DOHH2 (cell line): ENCODE measurements around the gene SCN4A.

ENCODE experiments used
- H3F3A ChIP-seq: fragments of 200-600 bp; sonication (generic), shearing (Covaris generic); 2 replicates; pipeline ENCODE4 v1.6.0; 2016; ENCODE audit warnings: antibody characterized with exemption, mild to moderate bottlenecking; ENCODE audit not compliant: control insufficient read depth, insufficient read depth
- H3K27ac ChIP-seq: fragments of 200-600 bp; sonication (generic); 2 replicates; pipeline ENCODE4 v1.5.1; 2014; ENCODE audit warnings: low read depth, mild to moderate bottlenecking, low read length, moderate library complexity
- H3K27me3 ChIP-seq: fragments of 200-600 bp; sonication (generic); 2 replicates; pipeline ENCODE4 v1.6.1; 2014; ENCODE audit warnings: mild to moderate bottlenecking, low read length, mixed read lengths; ENCODE audit not compliant: control insufficient read depth
- H3K36me3 ChIP-seq: fragments of 200-600 bp; sonication (generic); 2 replicates; pipeline ENCODE4 v1.6.1; 2014; ENCODE audit warnings: mild to moderate bottlenecking, low read length, moderate library complexity, mixed read lengths; ENCODE audit not compliant: control insufficient read depth
- H3K4me1 ChIP-seq: fragments of 200-600 bp; sonication (generic); 2 replicates; pipeline ENCODE4 v1.6.1; 2014; ENCODE audit warnings: mild to moderate bottlenecking, low read length, mixed read lengths; ENCODE audit not compliant: control insufficient read depth
- H3K4me2 ChIP-seq: fragments of 200-600 bp; sonication (generic); 2 replicates; pipeline ENCODE4 v1.6.0; 2014; ENCODE audit warnings: mild to moderate bottlenecking, low read length, moderate library complexity
- H3K4me3 ChIP-seq: fragments of 200-600 bp; sonication (generic); 2 replicates; pipeline ENCODE4 v1.5.1; 2014; ENCODE audit warnings: mild to moderate bottlenecking, low read length, mixed read lengths
- H3K79me2 ChIP-seq: fragments of 200-600 bp; sonication (generic); 2 replicates; pipeline ENCODE4 v1.6.1; 2014; ENCODE audit warnings: mild to moderate bottlenecking, low read length, mixed read lengths; ENCODE audit not compliant: control insufficient read depth
- H3K9me2 ChIP-seq: fragments of 200-600 bp; sonication (generic); replicated peaks from 2 replicates; pipeline ENCODE4 v1.6.1; 2014; ENCODE audit warnings: mild to moderate bottlenecking, low read length, mixed read lengths; ENCODE audit not compliant: control insufficient read depth
- H3K9me3 ChIP-seq: fragments of 200-600 bp; sonication (generic); 2 replicates; pipeline ENCODE4 v1.6.1; 2014; ENCODE audit warnings: antibody characterized with exemption, low read length, mixed read lengths; ENCODE audit not compliant: control insufficient read depth, insufficient read depth
- H4K20me1 ChIP-seq: fragments of 200-600 bp; sonication (generic); 2 replicates; pipeline ENCODE4 v1.6.0; 2014; ENCODE audit warnings: low read depth, mild to moderate bottlenecking, antibody characterized with exemption, low read length, moderate library complexity; ENCODE audit not compliant: control insufficient read depth, insufficient read depth
- CTCF ChIP-seq: fragments of 200-600 bp; sonication (generic); IDR thresholded peaks from one replicate; pipeline ENCODE4 v1.5.1; 2014; ENCODE audit warnings: antibody characterized with exemption, mild to moderate bottlenecking, low read depth, low read length; ENCODE audit not compliant: poor library complexity, severe bottlenecking
- EZH2phosphoT487 ChIP-seq: fragments of 200-600 bp; sonication (generic); IDR thresholded peaks from 2 replicates; pipeline ENCODE4 v1.6.1; 2017; ENCODE audit warnings: borderline replicate concordance, mild to moderate bottlenecking, antibody characterized with exemption, low read length, moderate library complexity, mixed read lengths

Gene SCN4A

GRCh38 chr17:64016974-64017373 lies 44.3 kb upstream of the SCN4A start:
- Histone ChIP-seq H3K4me3 (peak overlapping the region; percentile 44), H3K9me2 (no peaks in the 10 kb centered on the region), H3K4me2 (peak overlapping the region; percentile 77), H3K4me1 (peaks cover 68% of the 10 kb centered on the region), H3K9me3 (no peaks in the 10 kb centered on the region), H3K36me3 (no peaks in the 10 kb centered on the region), H4K20me1 (0 out of 2 replicates have a peak, but pooled peaks cover 4% of the 10 kb centered on the region), H3K79me2 (peaks cover 58% of the 10 kb centered on the region), H3K27ac (no peak overlapping the region), H3K27me3 (no peaks in the 10 kb centered on the region), H3F3A (peaks cover 19% of the 10 kb centered on the region)
- TF ChIP-seq EZH2phosphoT487 (no peak), CTCF (no peak)

- no peaks in the 10 kb centered on the region for H3K9me2 ChIP-seq
- H3K4me1 ChIP-seq = peaks cover 70% of the 10 kb centered on the region
- no peaks in the 10 kb centered on the region for H3K36me3 ChIP-seq
- H3K79me2 ChIP-seq = peaks cover 58% of the 10 kb centered on the region
- H3K27ac ChIP-seq = no peak overlapping the region
- no peaks in the 10 kb centered on the region for H3K27me3 ChIP-seq
- no peak for TF ChIP-seq EZH2phosphoT487
- peak; percentile 36 for TF ChIP-seq CTCF
- no peaks in the 10 kb centered on the region for H3K9me3 ChIP-seq
- peak overlapping the region; percentile 44 for H3K4me3 ChIP-seq
- H3K4me2 ChIP-seq = peak overlapping the region; percentile 77
- H4K20me1 ChIP-seq = 0 out of 2 replicates have a peak, but pooled peaks cover 4% of the 10 kb centered on the region
- peaks cover 19% of the 10 kb centered on the region for H3F3A ChIP-seq
Observed at GRCh38 chr17:64016231-64016784, 43.6 kb upstream of the SCN4A start.

GRCh38 chr17:64015447-64015846 lies 42.7 kb upstream of the SCN4A start:
- Histone ChIP-seq H3K36me3 (no peaks in the 10 kb centered on the region), H3K4me3 (no peak overlapping the region), H3K27ac (no peak overlapping the region), H3K79me2 (peaks cover 58% of the 10 kb centered on the region), H3K9me2 (no peaks in the 10 kb centered on the region), H3F3A (peaks cover 19% of the 10 kb centered on the region), H3K9me3 (no peaks in the 10 kb centered on the region), H3K27me3 (no peaks in the 10 kb centered on the region), H3K4me2 (0 out of 2 replicates have a peak overlapping the region, but pooled peaks have one; percentile 14), H4K20me1 (0 out of 2 replicates have a peak, but pooled peaks cover 4% of the 10 kb centered on the region), H3K4me1 (peaks cover 62% of the 10 kb centered on the region)
- TF ChIP-seq CTCF (no peak), EZH2phosphoT487 (no peak)
